Measurements from ENCODE around the gene OCEL1.
A peak's percentile ranks its signal among the peaks of the same experiment; 100 is the strongest.
"Not testable (repeated sequence)": the region's sequence is repeated elsewhere in the genome, so short reads cannot be mapped to it uniquely, and the experiment has no call there.

OCEL1 gene

DNA sequence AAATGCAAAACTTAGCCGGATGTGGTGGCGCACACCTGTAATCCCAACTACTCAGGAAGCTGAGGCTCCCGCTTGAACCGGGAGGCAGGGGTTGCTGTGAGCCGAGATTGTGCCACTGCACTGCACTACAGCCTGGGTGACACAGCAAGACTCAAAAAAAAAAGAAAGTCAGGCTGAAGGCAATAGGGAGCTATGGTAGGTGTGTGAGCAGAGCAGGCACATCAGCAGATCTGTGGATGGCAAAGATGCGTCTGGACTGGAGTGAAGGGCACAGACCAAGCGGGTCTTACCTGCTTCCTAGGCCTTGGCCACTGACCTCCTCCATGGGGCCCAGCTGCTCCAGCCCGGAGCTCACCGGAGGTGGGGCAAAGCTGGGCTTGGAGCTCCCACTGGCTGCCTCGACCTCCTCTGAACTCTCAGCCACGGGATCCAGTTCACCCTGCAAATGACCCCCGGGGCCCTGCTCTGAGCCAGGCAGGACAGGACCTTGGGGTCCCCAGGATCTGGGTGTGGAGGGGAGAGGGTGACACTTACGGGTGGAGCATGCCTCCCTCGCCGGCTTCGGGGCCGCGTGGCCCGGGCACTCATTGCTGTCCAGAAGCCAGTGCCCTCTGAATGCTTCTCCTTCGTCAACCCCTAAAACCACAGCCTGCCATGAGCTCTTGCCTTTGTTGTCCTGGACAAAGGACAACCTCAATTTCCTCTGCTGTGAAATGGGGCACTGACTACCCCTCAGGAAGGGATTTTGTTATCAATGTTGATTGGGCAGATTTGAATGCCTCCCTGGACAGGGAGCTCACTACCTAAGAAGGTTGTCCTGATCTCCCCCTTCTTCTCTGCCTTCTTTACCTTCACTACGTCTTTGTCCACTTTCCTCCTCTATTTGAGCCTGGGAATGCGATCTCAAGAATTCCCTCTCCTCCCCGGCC, 38.0 kb downstream of the OCEL1 start:
- no peak for DNase-seq (ENCODE audit: low spot score)

DNA sequence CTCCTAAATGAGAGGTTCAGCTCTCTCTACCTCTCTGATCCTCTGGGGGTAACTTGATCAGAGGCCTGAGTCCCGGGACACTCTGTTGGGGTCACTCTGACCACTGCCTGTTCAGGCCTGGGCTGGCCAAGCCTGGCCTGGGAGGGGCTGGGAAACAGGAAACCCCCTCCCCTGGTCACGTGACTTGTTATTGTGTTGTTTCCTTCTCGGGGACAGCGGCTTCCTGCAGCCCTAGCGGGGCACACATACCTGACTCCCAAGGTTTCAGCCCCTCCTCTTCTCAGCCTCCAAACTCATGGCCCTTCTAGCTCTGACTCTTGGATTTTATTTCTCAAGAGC, 38.6 kb downstream of the OCEL1 start, which contains the start of gene USHBP1:
USHBP1 (minus strand) TSS at position 105 of the 339 bp plus-strand sequence. CDS start 446 bp downstream, outside the sequence.
- DNase-seq (ENCODE audit: low spot score), result no peak

DNA sequence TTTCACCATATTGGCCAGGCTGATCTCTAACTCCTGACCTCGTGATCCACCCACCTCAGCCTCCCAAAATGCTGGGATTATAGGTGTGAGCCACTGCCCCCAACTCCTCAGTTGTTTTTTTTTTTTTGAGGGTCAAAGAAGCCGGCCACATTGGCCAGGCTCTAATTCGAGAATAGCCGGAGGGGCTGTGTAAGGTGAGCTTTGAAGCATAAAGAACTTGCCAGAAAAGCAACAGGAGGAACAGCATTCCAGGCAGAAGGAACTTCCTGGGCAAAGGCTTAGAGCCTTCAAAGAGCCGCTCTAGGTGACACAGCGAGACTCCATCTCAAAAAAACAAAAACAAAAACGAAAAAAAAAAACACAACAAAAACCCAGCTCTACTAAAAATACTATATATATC, 40.0 kb downstream of the OCEL1 start:
- no peak for DNase-seq (ENCODE audit: low spot score)

DNA sequence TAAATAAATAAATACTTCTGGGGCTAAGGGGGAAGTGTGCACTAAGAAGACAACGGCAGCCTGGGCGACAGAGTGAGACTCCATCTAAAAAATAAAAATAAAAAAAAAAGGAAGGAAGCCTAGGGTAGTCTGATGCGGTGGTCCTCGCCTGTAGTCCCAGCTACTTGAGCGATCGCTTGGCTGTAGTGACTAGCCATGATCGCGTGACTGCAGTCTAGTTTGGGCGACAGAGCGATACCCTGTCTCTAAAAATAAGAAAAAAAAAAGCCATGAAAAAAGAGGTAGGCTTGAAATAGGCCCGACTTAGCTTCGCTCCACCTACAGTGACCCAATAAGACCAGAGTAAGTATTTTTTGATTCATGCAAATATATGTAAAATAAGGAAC, 40.6 kb downstream of the OCEL1 start:
- DNase-seq (ENCODE audit: low spot score), result no peak

DNA sequence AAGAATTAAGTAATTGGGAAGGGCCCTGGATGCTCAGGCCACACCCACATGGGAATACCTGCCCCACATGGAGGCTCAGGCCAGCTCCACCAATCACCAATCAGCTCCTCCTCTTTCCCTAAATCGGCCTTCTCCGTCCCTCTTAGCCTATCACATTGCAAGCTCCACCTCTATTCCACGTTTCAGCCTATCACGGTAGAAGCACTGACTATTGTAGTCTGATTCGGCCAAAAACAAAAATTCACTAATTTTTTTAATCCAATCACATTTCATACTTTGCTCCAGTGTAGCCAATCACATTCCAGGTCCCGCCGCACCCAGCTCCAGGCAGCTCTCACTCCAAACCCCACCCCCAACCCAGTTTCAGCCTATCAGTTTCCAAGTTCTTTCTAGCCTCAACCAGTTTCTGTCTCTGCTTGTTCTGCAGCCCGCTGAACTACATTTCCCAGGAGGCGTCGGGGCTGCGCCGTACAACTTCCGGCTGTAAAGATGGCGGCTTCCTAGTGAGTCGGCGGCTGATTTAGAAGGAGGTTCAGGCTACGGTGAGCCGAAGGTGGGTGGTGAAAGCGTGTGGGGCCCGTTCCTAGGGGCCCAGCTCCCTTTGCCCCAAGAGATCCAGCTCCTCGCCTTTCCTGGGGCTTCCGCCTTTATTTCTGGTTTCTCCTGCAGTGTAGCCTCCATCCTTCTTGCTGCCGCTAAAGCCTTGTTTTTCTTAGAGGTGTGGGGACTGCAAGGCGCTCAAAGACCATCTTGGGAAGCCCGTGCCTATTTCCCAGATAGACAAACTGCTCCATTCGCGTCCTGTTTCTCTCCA, 41.2 kb downstream of the OCEL1 start, which contains the start of gene BABAM1:
BABAM1 (plus strand) TSS at position 469 of the 814 bp plus-strand sequence. CDS start 1,364 bp downstream, outside the sequence.
- DNase-seq (ENCODE audit: low spot score), result peak; percentile 96

DNA sequence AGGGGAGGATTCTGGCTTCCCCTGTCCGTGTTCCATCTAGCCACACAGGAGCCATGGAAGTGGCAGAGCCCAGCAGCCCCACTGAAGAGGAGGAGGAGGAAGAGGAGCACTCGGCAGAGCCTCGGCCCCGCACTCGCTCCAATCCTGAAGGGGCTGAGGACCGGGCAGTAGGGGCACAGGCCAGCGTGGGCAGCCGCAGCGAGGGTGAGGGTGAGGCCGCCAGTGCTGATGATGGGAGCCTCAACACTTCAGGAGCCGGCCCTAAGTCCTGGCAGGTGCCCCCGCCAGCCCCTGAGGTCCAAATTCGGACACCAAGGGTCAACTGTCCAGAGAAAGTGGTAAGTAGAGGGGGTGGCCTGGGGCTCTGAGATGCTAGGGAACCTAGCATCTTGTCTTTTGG, 42.7 kb downstream of the OCEL1 start:
- DNase-seq (ENCODE audit: low spot score), result no peak

DNA sequence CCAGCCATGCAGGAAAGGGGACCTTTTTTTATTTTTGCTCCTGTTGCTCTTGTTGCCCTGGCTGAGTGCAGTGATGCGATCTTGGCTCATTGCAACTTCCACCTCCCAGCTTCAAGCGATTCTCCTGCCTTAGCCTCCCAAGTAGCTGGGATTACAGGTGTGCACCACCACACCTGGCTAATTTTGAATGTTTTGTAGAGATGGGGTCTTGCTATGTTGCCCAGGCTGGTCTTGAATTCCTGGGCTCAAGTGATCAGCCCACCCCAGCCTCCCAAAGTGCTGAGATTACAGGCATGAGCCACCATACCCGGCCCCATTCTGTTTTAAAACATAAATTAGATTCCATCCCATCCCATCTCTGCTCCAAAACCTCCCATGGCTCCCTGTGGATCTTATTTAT, 48.9 kb downstream of the OCEL1 start:
- not testable (repeated sequence) for DNase-seq (ENCODE audit: low spot score)

DNA sequence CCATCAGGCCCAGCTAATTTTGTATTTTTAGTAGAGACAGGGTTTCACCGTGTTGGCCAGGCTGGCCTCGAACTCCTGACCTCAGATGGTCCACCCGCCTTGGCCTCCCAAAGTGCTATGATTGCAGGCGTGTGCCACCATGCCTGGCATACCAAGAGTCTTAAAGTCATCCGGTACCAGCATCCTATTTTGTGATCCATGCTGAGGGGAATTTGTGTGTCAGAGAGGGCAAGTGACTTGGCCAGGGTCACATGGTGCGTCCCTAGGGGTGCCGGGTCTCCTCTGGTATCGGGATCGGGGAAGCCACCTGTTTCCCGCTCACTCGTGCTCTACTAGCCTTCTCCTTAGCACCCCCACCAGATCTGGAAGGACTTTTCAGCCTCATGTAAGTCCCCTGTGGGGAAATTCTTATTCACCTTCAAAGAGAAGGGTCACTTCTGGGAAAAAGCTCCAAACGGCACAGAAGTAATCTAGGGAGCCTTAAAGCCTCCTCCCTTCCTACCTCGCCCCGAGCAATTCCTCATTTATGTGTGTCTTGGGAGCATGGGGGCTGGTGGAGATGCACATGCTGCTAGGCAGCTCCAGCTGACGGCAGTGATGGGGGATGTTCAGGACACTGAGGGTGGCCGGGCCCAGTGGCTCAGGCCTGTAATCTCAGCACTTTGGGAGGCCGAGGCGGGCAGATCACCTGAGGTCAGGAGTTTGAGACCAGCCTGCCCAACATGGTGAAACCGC, 49.6 kb downstream of the OCEL1 start:
- no peak for DNase-seq (ENCODE audit: low spot score)

All from left forelimb (tissue), 1 donor.